Esophagus squamous epithelium (tissue), 5 donors: ENCODE measurements around the gene HDAC8. TPM values are rescaled to one million over a fixed set of nuclear protein-coding genes. Genes with fewer than 3 reads are reported as not detected.

Source experiments
- DNase-seq: peaks from one replicate; lab custom pipeline; 2025; lab: John Stamatoyannopoulos, UW
- H3K27ac ChIP-seq, 4 donors: fragments of 200-600 bp; sonication (generic); one replicate each; pipeline ENCODE4 v1.5.1; 2016 to 2019; ENCODE audit warnings: mild to moderate bottlenecking in 1 of 4
- H3K27me3 ChIP-seq, 4 donors: fragments of 200-600 bp; sonication (generic); 1 replicate in 3 of 4; 2 replicates in 1 of 4; pipeline versions ENCODE4 v1.5.1 to v1.6.0; 2017 to 2021; ENCODE audit warnings: antibody characterized with exemption in 1 of 4
- H3K36me3 ChIP-seq, 3 donors: fragments of 200-600 bp; sonication (generic); one replicate each; pipeline ENCODE4 v1.5.1; 2016 to 2019
- H3K4me1 ChIP-seq, 3 donors: fragments of 200-600 bp; sonication (generic); one replicate each; pipeline ENCODE4 v1.5.1; 2017 to 2019
- H3K4me3 ChIP-seq, 4 donors: fragments of 200-600 bp; sonication (generic); 1 replicate in 3 of 4; 2 replicates in 1 of 4; pipeline ENCODE4 v1.5.1; 2016 to 2019; ENCODE audit warnings: mild to moderate bottlenecking in 2 of 4, moderate library complexity in 1 of 4
- H3K9me3 ChIP-seq, 3 donors: fragments of 200-600 bp; sonication (generic); one replicate each; pipeline ENCODE4 v1.5.1; 2016 to 2019
- POLR2A ChIP-seq, 4 donors: fragments of 450-650 bp; IDR thresholded peaks; one replicate each; pipeline ENCODE4 v1.6.1; 2017; ENCODE audit warnings: antibody characterized with exemption in 4 of 4, mild to moderate bottlenecking in 4 of 4, moderate library complexity in 3 of 4
- WGBS, 2 donors: methylation state at CpG; one replicate each; pipeline ENCODE4 v1.1.5; 2018; 5-methylcytosine and 5-hydroxymethylcytosine counted together
- intact Hi-C: fragments of 100-400 bp; cut with DNase I; formaldehyde crosslinking; loops from one replicate; pipeline ENCODE4 v1.15.0; 2022
- total RNA-seq, 4 donors: library from RNA; depleted of rRNA; stranded (reverse); fragments of >200 nt; gene quantifications; one replicate each; pipeline ENCODE4 v1.1.0, GENCODE V29; 2016
- TF ChIP-seq, protein P1 (sequence below), 6 experiments: fragments of 450-650 bp in 4 of 6; fragments of 200-600 bp in 2 of 6; sonication (generic) in 2 of 6; IDR thresholded peaks; one replicate each; pipeline ENCODE4 v1.5.1; 2016 to 2019; ENCODE audit warnings: antibody characterized with exemption in 6 of 6, mild to moderate bottlenecking in 4 of 6, moderate library complexity in 4 of 6
- donor health status: DM: yes; HTN: yes; CAD: no.

The HDAC8 gene
- total RNA-seq, 4 donors from 2014 or later = 16.8 to 26.9 (median 18.0) TPM

DNA sequence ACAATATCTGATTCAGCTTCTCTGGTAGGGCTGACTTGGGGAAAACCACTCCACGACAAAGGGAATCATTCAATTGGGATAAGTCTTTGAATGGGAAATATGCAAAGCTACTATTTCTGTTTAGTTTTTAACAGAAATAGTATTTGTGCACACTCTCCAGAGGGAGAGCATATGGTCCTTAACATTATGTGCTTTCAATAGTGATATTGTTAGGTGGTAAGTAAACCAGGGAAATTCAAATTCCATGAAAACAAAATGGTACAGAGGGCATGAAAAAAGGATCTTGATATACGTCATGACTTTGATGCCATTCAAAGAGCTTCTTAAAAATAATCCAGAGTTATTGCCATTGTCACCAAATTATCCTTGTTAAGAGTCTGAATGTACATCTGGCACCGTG lies 219.9 kb downstream of the HDAC8 start:
- H3K9me3 ChIP-seq = no peaks in the 10 kb centered on the region

GRCh38 chrX:72351606-72352334 lies 220.9 kb downstream of the HDAC8 start:
- Histone ChIP-seq H3K4me3 (no peak overlapping the region), H3K36me3 (peaks cover 0 to 26% (median 0%) of the 10 kb centered on the region in 3 donors), H3K27ac (no peak overlapping the region), H3K9me3 (no peaks in the 10 kb centered on the region), H3K27me3 (no peaks in the 10 kb centered on the region), H3K4me1 (no peaks in the 10 kb centered on the region)
- TF ChIP-seq, protein P1, sequence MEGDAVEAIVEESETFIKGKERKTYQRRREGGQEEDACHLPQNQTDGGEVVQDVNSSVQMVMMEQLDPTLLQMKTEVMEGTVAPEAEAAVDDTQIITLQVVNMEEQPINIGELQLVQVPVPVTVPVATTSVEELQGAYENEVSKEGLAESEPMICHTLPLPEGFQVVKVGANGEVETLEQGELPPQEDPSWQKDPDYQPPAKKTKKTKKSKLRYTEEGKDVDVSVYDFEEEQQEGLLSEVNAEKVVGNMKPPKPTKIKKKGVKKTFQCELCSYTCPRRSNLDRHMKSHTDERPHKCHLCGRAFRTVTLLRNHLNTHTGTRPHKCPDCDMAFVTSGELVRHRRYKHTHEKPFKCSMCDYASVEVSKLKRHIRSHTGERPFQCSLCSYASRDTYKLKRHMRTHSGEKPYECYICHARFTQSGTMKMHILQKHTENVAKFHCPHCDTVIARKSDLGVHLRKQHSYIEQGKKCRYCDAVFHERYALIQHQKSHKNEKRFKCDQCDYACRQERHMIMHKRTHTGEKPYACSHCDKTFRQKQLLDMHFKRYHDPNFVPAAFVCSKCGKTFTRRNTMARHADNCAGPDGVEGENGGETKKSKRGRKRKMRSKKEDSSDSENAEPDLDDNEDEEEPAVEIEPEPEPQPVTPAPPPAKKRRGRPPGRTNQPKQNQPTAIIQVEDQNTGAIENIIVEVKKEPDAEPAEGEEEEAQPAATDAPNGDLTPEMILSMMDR (IDR thresholded peaks at IDR 0.05) = no peak
- TF ChIP-seq POLR2A (IDR thresholded peaks at IDR 0.05) = no peak
- WGBS, 2 donors = 59 to 63% methylated on average over 1 to 8 of the region's 8 CpGs
- DNase-seq = no peak
- intact Hi-C loops = no loop called here

More for the DNA sequence above, 219.9 kb downstream of the HDAC8 start:
- Histone ChIP-seq H3K27me3 (no peaks in the 10 kb centered on the region), H3K27ac (no peak overlapping the region), H3K4me1 (no peaks in the 10 kb centered on the region), H3K36me3 (peaks cover 0 to 26% (median 0%) of the 10 kb centered on the region in 3 donors), H3K4me3 (no peak overlapping the region)
- TF ChIP-seq, protein P1 (IDR thresholded peaks at IDR 0.05) = no peak
- no peak for TF ChIP-seq POLR2A (IDR thresholded peaks at IDR 0.05)
- intact Hi-C loops = no loop called here
- no peak for DNase-seq
- 57 to 93% methylated on average over 3 of the region's 3 CpGs for WGBS, 2 donors

- Histone ChIP-seq H3K4me3 (no peak overlapping the region), H3K27me3 (no peaks in the 10 kb centered on the region), H3K9me3 (no peaks in the 10 kb centered on the region), H3K4me1 (no peaks in the 10 kb centered on the region), H3K36me3 (peaks cover 0 to 26% (median 0%) of the 10 kb centered on the region in 3 donors), H3K27ac (no peak overlapping the region)
- 40 to 64% methylated on average over 1 to 3 of the region's 3 CpGs for WGBS, 2 donors
- intact Hi-C loops = no loop called here
- no peak for DNase-seq
- TF ChIP-seq, protein P1 (IDR thresholded peaks at IDR 0.05) = no peak
- no peak for TF ChIP-seq POLR2A (IDR thresholded peaks at IDR 0.05)
Observed at GRCh38 chrX:72349190-72349589, 223.5 kb downstream of the HDAC8 start.

DNA sequence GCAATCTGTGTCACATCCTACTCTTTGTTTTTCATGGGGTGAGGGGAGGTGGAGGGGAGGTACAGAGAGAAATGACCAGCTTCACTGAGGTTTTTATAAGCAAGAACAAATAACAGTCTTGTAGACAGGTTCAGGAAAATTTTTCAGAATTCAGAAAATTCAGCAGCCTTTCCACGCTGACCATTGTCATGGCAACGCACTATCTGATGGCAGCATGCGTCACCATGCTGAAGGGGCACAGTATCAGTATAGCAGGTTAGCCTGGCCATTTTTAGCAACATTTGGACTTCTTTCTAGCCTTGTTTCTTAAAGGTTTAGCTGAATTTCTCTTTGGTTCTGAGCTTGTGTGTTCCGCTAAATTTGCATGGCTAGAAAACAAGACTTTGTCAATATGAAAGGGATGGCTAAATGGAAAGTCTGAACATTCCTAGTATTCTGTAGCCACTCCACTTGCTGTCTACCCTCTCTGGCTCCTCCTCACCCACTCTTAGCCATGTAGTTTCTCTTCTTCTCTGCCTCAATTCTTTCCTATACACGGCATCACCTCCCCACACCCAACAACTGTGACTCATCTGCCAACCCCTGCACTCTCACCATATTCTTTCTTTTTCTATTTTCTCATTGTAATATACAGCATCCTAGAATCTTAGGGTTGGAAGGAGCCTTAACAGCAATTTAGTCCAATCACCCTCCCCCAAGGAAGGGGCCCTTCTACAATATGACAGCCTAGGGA lies 224.2 kb downstream of the HDAC8 start:
- Histone ChIP-seq H3K4me3 (no peak overlapping the region), H3K4me1 (no peaks in the 10 kb centered on the region), H3K27ac (no peak overlapping the region), H3K27me3 (no peaks in the 10 kb centered on the region), H3K9me3 (no peaks in the 10 kb centered on the region), H3K36me3 (peaks cover 0 to 26% (median 0%) of the 10 kb centered on the region in 3 donors)
- WGBS, 2 donors = 83 to 87% methylated on average over 5 of the region's 5 CpGs
- TF ChIP-seq, protein P1 (IDR thresholded peaks at IDR 0.05) = no peak
- DNase-seq = no peak
- intact Hi-C loops = no loop called here

DNA sequence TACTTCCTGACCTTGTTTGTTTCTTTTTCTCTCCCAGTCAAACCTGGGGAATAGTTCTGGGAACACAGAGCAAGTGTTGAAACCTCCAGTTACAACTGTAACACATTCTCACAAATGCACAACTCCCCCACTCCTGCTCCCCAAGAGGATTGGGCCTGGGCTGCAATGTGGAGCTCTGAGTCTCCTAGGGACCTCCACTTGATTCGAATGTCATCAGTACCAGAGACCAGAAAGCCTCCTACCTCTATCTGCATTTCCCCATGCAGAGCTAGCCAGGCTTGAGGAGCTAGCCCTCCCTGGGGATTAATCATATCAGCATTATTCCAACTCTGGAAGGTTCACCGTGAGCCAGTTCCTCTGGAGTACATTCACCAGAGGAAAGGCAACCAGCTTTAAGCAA lies 225.3 kb downstream of the HDAC8 start:
- intact Hi-C loops = no loop called here
- no peak overlapping the region for H3K27ac ChIP-seq
- WGBS, 2 donors = 50 to 100% methylated on average over 1 to 2 of the region's 2 CpGs
- no peaks in the 10 kb centered on the region for H3K4me1 ChIP-seq
- no peak for DNase-seq
- TF ChIP-seq POLR2A (IDR thresholded peaks at IDR 0.05) = no peak
- TF ChIP-seq, protein P1 (IDR thresholded peaks at IDR 0.05) = no peak
- H3K36me3 ChIP-seq = peaks cover 0 to 26% (median 0%) of the 10 kb centered on the region in 3 donors
- no peaks in the 10 kb centered on the region for H3K9me3 ChIP-seq
- H3K4me3 ChIP-seq = no peak overlapping the region
- H3K27me3 ChIP-seq = no peaks in the 10 kb centered on the region
